Naive B cell (primary cell): ENCODE data around the gene TRPM5. TPM values are rescaled to one million over a fixed set of nuclear protein-coding genes. Genes with fewer than 3 reads are reported as not detected.

Experiments
- ATAC-seq, 2 donors: fragments of 150-1000 bp; cut with Tn5 transposase; 2 replicates each; pipeline ENCODE4 v1.10.0; 2021; ENCODE audit warnings: low read depth in 2 of 2, mild to moderate bottlenecking in 2 of 2, moderate library complexity in 2 of 2
- DNase-seq: peaks from one replicate; pipeline ENCODE4 v3.0.0; 2022
- H3K27ac Mint-ChIP-seq, 6 donors: one replicate each; pipeline ENCODE4 v1.8.0; 2020 to 2022; ENCODE audit warnings: mild to moderate bottlenecking in 6 of 6, mixed read lengths in 6 of 6, moderate library complexity in 5 of 6, inconsistent platforms in 2 of 6
- H3K27me3 Mint-ChIP-seq, 3 donors: one replicate each; pipeline ENCODE4 v1.8.0; 2021 to 2022; ENCODE audit warnings: mixed read lengths in 3 of 3, mild to moderate bottlenecking in 1 of 3
- H3K36me3 Mint-ChIP-seq, 2 donors: one replicate each; pipeline ENCODE4 v1.8.0; 2020 to 2022; ENCODE audit warnings: mixed read lengths in 2 of 2, inconsistent platforms in 1 of 2, mild to moderate bottlenecking in 1 of 2
- H3K4me1 Mint-ChIP-seq, 3 donors: one replicate each; pipeline ENCODE4 v1.8.0; 2020 to 2022; ENCODE audit warnings: mixed read lengths in 3 of 3, inconsistent platforms in 1 of 3, mild to moderate bottlenecking in 1 of 3, moderate library complexity in 1 of 3
- H3K4me3 Mint-ChIP-seq, 8 donors: one replicate each; pipeline ENCODE4 v1.8.0; 2020 to 2022; ENCODE audit warnings: mild to moderate bottlenecking in 8 of 8, mixed read lengths in 8 of 8, moderate library complexity in 8 of 8, inconsistent platforms in 2 of 8
- H3K9me3 Mint-ChIP-seq, 7 donors: one replicate each; pipeline ENCODE4 v1.8.0; 2020 to 2022; ENCODE audit warnings: mixed read lengths in 7 of 7, mild to moderate bottlenecking in 5 of 7, inconsistent platforms in 2 of 7, moderate library complexity in 1 of 7
- polyA plus RNA-seq, 6 donors: library from polyadenylated mRNA; unstranded; fragments of 300-500 nt; fragmentation: Illumina TruSeq; gene quantifications; one replicate each; pipeline ENCODE4 v1.2.3, GENCODE V29; 2021; ENCODE audit warnings: low read depth in 6 of 6

TRPM5 gene
- polyA plus RNA-seq, 6 donors from 2014 or later: not detected

- Mint-ChIP-seq H3K4me3 (peak overlapping the region in 5 of 8 donors; percentile 30 to 73 (median 61)), H3K36me3 (no peaks in the 10 kb centered on the region), H3K4me1 (peaks cover 31 to 54% (median 54%) of the 10 kb centered on the region in 3 donors), H3K27me3 (no peaks in the 10 kb centered on the region), H3K27ac (peak overlapping the region in 3 of 6 donors; percentile 26 to 78 (median 75)), H3K9me3 (no peaks in the 10 kb centered on the region)
- DNase-seq (no peak), ATAC-seq (no peak)
Measured at GRCh38 chr11:2466069-2466801, 21.9 kb upstream of the TRPM5 start.

- ATAC-seq: no peak
- Mint-ChIP-seq H3K4me3 (peak overlapping the region in 4 of 8 donors; percentile 12 to 61 (median 16)), H3K4me1 (peaks cover 30 to 56% (median 54%) of the 10 kb centered on the region in 3 donors), H3K36me3 (no peaks in the 10 kb centered on the region), H3K27ac (peak overlapping the region in 3 of 6 donors; percentile 26 to 78 (median 54)), H3K27me3 (no peaks in the 10 kb centered on the region), H3K9me3 (no peaks in the 10 kb centered on the region)
- DNase-seq: no peak
Measured at GRCh38 chr11:2465202-2466068, 21.1 kb upstream of the TRPM5 start.

GRCh38 chr11:2464451-2465165, 20.3 kb upstream of the TRPM5 start:
- H3K4me3 Mint-ChIP-seq: peak overlapping the region in 4 of 8 donors; percentile 0 to 56 (median 34)
- peaks cover 30 to 56% (median 54%) of the 10 kb centered on the region in 3 donors for H3K4me1 Mint-ChIP-seq
- ATAC-seq: no peak
- DNase-seq: no peak
- no peaks in the 10 kb centered on the region for H3K36me3 Mint-ChIP-seq
- no peak overlapping the region for H3K27ac Mint-ChIP-seq
- H3K9me3 Mint-ChIP-seq: no peaks in the 10 kb centered on the region
- no peaks in the 10 kb centered on the region for H3K27me3 Mint-ChIP-seq

- no peak for ATAC-seq
- H3K4me3 Mint-ChIP-seq: peak overlapping the region in 4 of 8 donors; percentile 15 to 62 (median 49)
- no peaks in the 10 kb centered on the region for H3K27me3 Mint-ChIP-seq
- no peaks in the 10 kb centered on the region for H3K9me3 Mint-ChIP-seq
- peak overlapping the region in 1 of 6 donors; percentile 39 for H3K27ac Mint-ChIP-seq
- DNase-seq: no peak
- peaks cover 30 to 62% (median 54%) of the 10 kb centered on the region in 3 donors for H3K4me1 Mint-ChIP-seq
- H3K36me3 Mint-ChIP-seq: no peaks in the 10 kb centered on the region
Measured at GRCh38 chr11:2463766-2464277, 19.5 kb upstream of the TRPM5 start.

- Mint-ChIP-seq H3K9me3 (no peaks in the 10 kb centered on the region), H3K4me3 (peak overlapping the region in 6 of 8 donors; percentile 15 to 62 (median 49)), H3K36me3 (no peaks in the 10 kb centered on the region), H3K4me1 (peaks cover 33 to 67% (median 54%) of the 10 kb centered on the region in 3 donors), H3K27me3 (no peaks in the 10 kb centered on the region), H3K27ac (peak overlapping the region in 4 of 6 donors; percentile 29 to 79 (median 64))
- peak; percentile 41 for DNase-seq
- ATAC-seq: peak; percentile 63 to 69
Measured at GRCh38 chr11:2462986-2463765, 18.9 kb upstream of the TRPM5 start.

GRCh38 chr11:2462543-2462985, 18.2 kb upstream of the TRPM5 start:
- Mint-ChIP-seq H3K4me3 (peak overlapping the region in 2 of 8 donors; percentile 5 to 44), H3K36me3 (no peaks in the 10 kb centered on the region), H3K27me3 (no peaks in the 10 kb centered on the region), H3K27ac (peak overlapping the region in 1 of 6 donors; percentile 49), H3K4me1 (peaks cover 33 to 63% (median 53%) of the 10 kb centered on the region in 3 donors), H3K9me3 (no peaks in the 10 kb centered on the region)
- ATAC-seq: no peak
- no peak for DNase-seq

GRCh38 chr11:2461956-2462542, 17.7 kb upstream of the TRPM5 start:
- no peak for ATAC-seq
- Mint-ChIP-seq H3K4me3 (peak overlapping the region in 4 of 8 donors; percentile 5 to 75 (median 27)), H3K36me3 (no peaks in the 10 kb centered on the region), H3K4me1 (peaks cover 32 to 58% (median 48%) of the 10 kb centered on the region in 3 donors), H3K27ac (peak overlapping the region in 3 of 6 donors; percentile 28 to 49 (median 42)), H3K9me3 (no peaks in the 10 kb centered on the region), H3K27me3 (no peaks in the 10 kb centered on the region)
- DNase-seq: no peak

- Mint-ChIP-seq H3K9me3 (no peaks in the 10 kb centered on the region), H3K4me1 (peaks cover 27 to 52% (median 41%) of the 10 kb centered on the region in 3 donors), H3K36me3 (no peaks in the 10 kb centered on the region), H3K4me3 (peak overlapping the region in 2 of 8 donors; percentile 71 to 75), H3K27ac (peak overlapping the region in 2 of 6 donors; percentile 7 to 42), H3K27me3 (no peaks in the 10 kb centered on the region)
- DNase-seq (no peak), ATAC-seq (no peak)
Measured at GRCh38 chr11:2461253-2461955, 17.1 kb upstream of the TRPM5 start.

GRCh38 chr11:2460540-2461252, 16.4 kb upstream of the TRPM5 start:
- Mint-ChIP-seq H3K4me3 (peak overlapping the region in 1 of 8 donors; percentile 71), H3K27ac (peak overlapping the region in 1 of 6 donors; percentile 69), H3K36me3 (no peaks in the 10 kb centered on the region), H3K27me3 (no peaks in the 10 kb centered on the region), H3K9me3 (no peaks in the 10 kb centered on the region), H3K4me1 (peaks cover 23 to 45% (median 34%) of the 10 kb centered on the region in 3 donors)
- ATAC-seq: no peak
- DNase-seq: no peak

- peaks cover 21 to 42% (median 32%) of the 10 kb centered on the region in 3 donors for H3K4me1 Mint-ChIP-seq
- ATAC-seq: peak in 1 of 2 donors; percentile 44
Measured at GRCh38 chr11:2459796-2460531, 15.7 kb upstream of the TRPM5 start.

More at GRCh38 chr11:2459796-2460531, 15.7 kb upstream of the TRPM5 start:
- H3K27me3 Mint-ChIP-seq: no peaks in the 10 kb centered on the region
- no peaks in the 10 kb centered on the region for H3K9me3 Mint-ChIP-seq
- H3K36me3 Mint-ChIP-seq: no peaks in the 10 kb centered on the region
- peak overlapping the region in 1 of 6 donors; percentile 53 for H3K27ac Mint-ChIP-seq
- DNase-seq: no peak
- H3K4me3 Mint-ChIP-seq: no peak overlapping the region
